CD4-positive, alpha-beta T cell treated with Interleukin-4 for 1 hour (primary cell): ENCODE results near the gene NLGN1.

Experiments
- DNase-seq, 2 donors: peaks; one replicate each; pipeline ENCODE4 v3.0.0-alpha.2; 2020 to 2022

Gene NLGN1

GRCh38 chr3:174116421-174116820, 718.9 kb downstream of the NLGN1 start:
- no peak for DNase-seq

GRCh38 chr3:174120997-174121396, 723.5 kb downstream of the NLGN1 start:
- DNase-seq = no peak

GRCh38 chr3:174122411-174122810, 724.9 kb downstream of the NLGN1 start:
- DNase-seq = no peak

GRCh38 chr3:174125267-174125824, 727.8 kb downstream of the NLGN1 start:
- DNase-seq = no peak

GRCh38 chr3:174126990-174127758, 729.6 kb downstream of the NLGN1 start:
- no peak for DNase-seq

- DNase-seq = no peak
Measured at GRCh38 chr3:174132006-174132405, 734.5 kb downstream of the NLGN1 start.

- no peak for DNase-seq
Measured at GRCh38 chr3:174132421-174133042, 735.0 kb downstream of the NLGN1 start.

GRCh38 chr3:174146008-174146407, 748.5 kb downstream of the NLGN1 start:
- DNase-seq = no peak

GRCh38 chr3:174147798-174148197, 750.3 kb downstream of the NLGN1 start:
- no peak for DNase-seq

GRCh38 chr3:174153871-174154270, 756.3 kb downstream of the NLGN1 start:
- DNase-seq = no peak

GRCh38 chr3:174156200-174156599, 758.7 kb downstream of the NLGN1 start:
- DNase-seq = no peak

GRCh38 chr3:174158674-174159073, 761.1 kb downstream of the NLGN1 start:
- no peak for DNase-seq

- no peak for DNase-seq
Measured at GRCh38 chr3:174159604-174160003, 762.1 kb downstream of the NLGN1 start.

GRCh38 chr3:174162550-174162949, 765.0 kb downstream of the NLGN1 start:
- DNase-seq = no peak

GRCh38 chr3:174168026-174168425, 770.5 kb downstream of the NLGN1 start:
- no peak for DNase-seq

GRCh38 chr3:174168538-174169254, 771.2 kb downstream of the NLGN1 start:
- no peak for DNase-seq

GRCh38 chr3:174169736-174170135, 772.2 kb downstream of the NLGN1 start:
- DNase-seq = no peak

GRCh38 chr3:174170248-174170647, 772.7 kb downstream of the NLGN1 start:
- no peak for DNase-seq

GRCh38 chr3:174186377-174186989, 788.9 kb downstream of the NLGN1 start:
- no peak for DNase-seq

- no peak for DNase-seq
Measured at GRCh38 chr3:174191380-174191779, 793.8 kb downstream of the NLGN1 start.

GRCh38 chr3:174191895-174192294, 794.4 kb downstream of the NLGN1 start:
- DNase-seq = no peak

GRCh38 chr3:174192471-174192870, 794.9 kb downstream of the NLGN1 start:
- DNase-seq = no peak

GRCh38 chr3:174193604-174194003, 796.1 kb downstream of the NLGN1 start:
- no peak for DNase-seq
